Measurements from ENCODE around the gene ACSBG1.

DNA sequence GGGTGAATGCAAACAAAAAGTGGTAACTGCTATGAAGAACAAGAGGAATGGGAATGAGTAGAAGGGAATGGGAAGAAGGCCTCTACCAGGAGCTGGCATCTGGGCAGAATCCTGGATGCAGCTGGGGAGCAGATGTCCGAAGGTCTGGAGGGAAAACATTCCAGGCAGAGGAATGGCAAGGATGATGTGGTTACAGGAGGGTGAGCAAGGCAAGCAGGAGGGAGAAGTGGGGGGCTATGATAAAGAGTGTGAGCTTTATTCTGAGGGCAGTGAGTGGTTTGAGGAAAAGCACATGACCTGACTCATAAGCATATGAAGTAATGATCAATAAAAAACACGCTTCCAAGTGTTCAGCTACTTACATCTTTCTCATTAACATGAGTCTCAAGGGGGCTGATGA, 48.0 kb upstream of the ACSBG1 start:
- TF ChIP-seq RAD21 (conservative IDR thresholded peaks at IDR 0.05) (no peak), EP300 (conservative IDR thresholded peaks at IDR 0.05; ENCODE audit: poor library complexity, severe bottlenecking) (no peak)
- TF ChIP-seq, protein P1, sequence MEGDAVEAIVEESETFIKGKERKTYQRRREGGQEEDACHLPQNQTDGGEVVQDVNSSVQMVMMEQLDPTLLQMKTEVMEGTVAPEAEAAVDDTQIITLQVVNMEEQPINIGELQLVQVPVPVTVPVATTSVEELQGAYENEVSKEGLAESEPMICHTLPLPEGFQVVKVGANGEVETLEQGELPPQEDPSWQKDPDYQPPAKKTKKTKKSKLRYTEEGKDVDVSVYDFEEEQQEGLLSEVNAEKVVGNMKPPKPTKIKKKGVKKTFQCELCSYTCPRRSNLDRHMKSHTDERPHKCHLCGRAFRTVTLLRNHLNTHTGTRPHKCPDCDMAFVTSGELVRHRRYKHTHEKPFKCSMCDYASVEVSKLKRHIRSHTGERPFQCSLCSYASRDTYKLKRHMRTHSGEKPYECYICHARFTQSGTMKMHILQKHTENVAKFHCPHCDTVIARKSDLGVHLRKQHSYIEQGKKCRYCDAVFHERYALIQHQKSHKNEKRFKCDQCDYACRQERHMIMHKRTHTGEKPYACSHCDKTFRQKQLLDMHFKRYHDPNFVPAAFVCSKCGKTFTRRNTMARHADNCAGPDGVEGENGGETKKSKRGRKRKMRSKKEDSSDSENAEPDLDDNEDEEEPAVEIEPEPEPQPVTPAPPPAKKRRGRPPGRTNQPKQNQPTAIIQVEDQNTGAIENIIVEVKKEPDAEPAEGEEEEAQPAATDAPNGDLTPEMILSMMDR (IDR thresholded peaks at IDR 0.05; ENCODE audit: poor library complexity, severe bottlenecking): no peak
- TF ChIP-seq, protein P2, sequence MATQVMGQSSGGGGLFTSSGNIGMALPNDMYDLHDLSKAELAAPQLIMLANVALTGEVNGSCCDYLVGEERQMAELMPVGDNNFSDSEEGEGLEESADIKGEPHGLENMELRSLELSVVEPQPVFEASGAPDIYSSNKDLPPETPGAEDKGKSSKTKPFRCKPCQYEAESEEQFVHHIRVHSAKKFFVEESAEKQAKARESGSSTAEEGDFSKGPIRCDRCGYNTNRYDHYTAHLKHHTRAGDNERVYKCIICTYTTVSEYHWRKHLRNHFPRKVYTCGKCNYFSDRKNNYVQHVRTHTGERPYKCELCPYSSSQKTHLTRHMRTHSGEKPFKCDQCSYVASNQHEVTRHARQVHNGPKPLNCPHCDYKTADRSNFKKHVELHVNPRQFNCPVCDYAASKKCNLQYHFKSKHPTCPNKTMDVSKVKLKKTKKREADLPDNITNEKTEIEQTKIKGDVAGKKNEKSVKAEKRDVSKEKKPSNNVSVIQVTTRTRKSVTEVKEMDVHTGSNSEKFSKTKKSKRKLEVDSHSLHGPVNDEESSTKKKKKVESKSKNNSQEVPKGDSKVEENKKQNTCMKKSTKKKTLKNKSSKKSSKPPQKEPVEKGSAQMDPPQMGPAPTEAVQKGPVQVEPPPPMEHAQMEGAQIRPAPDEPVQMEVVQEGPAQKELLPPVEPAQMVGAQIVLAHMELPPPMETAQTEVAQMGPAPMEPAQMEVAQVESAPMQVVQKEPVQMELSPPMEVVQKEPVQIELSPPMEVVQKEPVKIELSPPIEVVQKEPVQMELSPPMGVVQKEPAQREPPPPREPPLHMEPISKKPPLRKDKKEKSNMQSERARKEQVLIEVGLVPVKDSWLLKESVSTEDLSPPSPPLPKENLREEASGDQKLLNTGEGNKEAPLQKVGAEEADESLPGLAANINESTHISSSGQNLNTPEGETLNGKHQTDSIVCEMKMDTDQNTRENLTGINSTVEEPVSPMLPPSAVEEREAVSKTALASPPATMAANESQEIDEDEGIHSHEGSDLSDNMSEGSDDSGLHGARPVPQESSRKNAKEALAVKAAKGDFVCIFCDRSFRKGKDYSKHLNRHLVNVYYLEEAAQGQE (IDR thresholded peaks at IDR 0.05; ENCODE audit: borderline replicate concordance): no peak
